Natural killer cell (primary cell): ENCODE results near the gene MMD2. TPM values are rescaled to one million over a fixed set of nuclear protein-coding genes. Genes with fewer than 3 reads are reported as not detected.
A peak's percentile ranks its signal among the peaks of the same experiment; 100 is the strongest.
"Not testable (repeated sequence)": the region's sequence is repeated elsewhere in the genome, so short reads cannot be mapped to it uniquely, and the experiment has no call there.

Source experiments
- ATAC-seq, 3 donors: fragments of 150-1000 bp in 2 of 3; fragments of 200-7000 bp in 1 of 3; cut with Tn5 transposase; 1 replicate in 1 of 3; 2 replicates in 2 of 3; pipeline ENCODE4 v1.10.0; 2021; ENCODE audit warnings: mild to moderate bottlenecking in 2 of 3, moderate library complexity in 2 of 3
- DNase-seq, 2 donors: peaks; one replicate each; pipeline versions ENCODE4 v3.0.0 to v3.0.0-alpha.2; 2013 to 2021; ENCODE audit warnings: mixed read lengths in 1 of 2
- H3K27ac ChIP-seq: one replicate; pipeline ENCODE4 v1.5.1; 2013; ENCODE audit warnings: mild to moderate bottlenecking, low read length
- H3K27me3 ChIP-seq: one replicate; pipeline ENCODE4 v1.6.1; 2013; ENCODE audit warnings: low read length; ENCODE audit not compliant: control insufficient read depth, insufficient read depth
- H3K36me3 ChIP-seq: one replicate; pipeline ENCODE4 v1.6.1; 2013; ENCODE audit warnings: low read length; ENCODE audit not compliant: control insufficient read depth, insufficient read depth
- H3K4me1 ChIP-seq: one replicate; pipeline ENCODE4 v1.6.1; 2013; ENCODE audit warnings: low read length; ENCODE audit not compliant: control insufficient read depth, insufficient read depth
- H3K4me3 ChIP-seq: one replicate; pipeline ENCODE4 v1.5.1; 2013; ENCODE audit warnings: low read length
- H3K9me3 ChIP-seq: one replicate; pipeline ENCODE4 v1.6.1; 2013; ENCODE audit warnings: low read length; ENCODE audit not compliant: control insufficient read depth, insufficient read depth
- H3K27ac Mint-ChIP-seq, 2 donors: one replicate each; pipeline ENCODE4 v1.8.0; 2022; ENCODE audit warnings: mild to moderate bottlenecking in 2 of 2, mixed read lengths in 2 of 2, moderate library complexity in 1 of 2
- H3K27me3 Mint-ChIP-seq, 2 donors: one replicate each; pipeline ENCODE4 v1.8.0; 2022; ENCODE audit warnings: low read depth in 2 of 2, mixed read lengths in 2 of 2
- H3K36me3 Mint-ChIP-seq: one replicate; pipeline ENCODE4 v1.8.0; 2022; ENCODE audit warnings: mixed read lengths
- H3K4me1 Mint-ChIP-seq, 2 donors: one replicate each; pipeline ENCODE4 v1.8.0; 2022; ENCODE audit warnings: mixed read lengths in 2 of 2
- H3K4me3 Mint-ChIP-seq: one replicate; pipeline ENCODE4 v1.8.0; 2022; ENCODE audit warnings: mild to moderate bottlenecking, moderate library complexity, mixed read lengths
- H3K9me3 Mint-ChIP-seq, 2 donors: one replicate each; pipeline ENCODE4 v1.8.0; 2022; ENCODE audit warnings: mixed read lengths in 2 of 2
- CTCF ChIP-seq: fragments of 200-600 bp; IDR thresholded peaks from one replicate; pipeline ENCODE4 v1.8.0; 2022; ENCODE audit warnings: antibody characterized with exemption
- WGBS: methylation state at CpG from one replicate; pipeline ENCODE4 v1.1.7; 2013; ENCODE audit warnings: missing lambda C conversion rate; ENCODE audit not compliant: insufficient coverage; 5-methylcytosine and 5-hydroxymethylcytosine counted together
- intact Hi-C: fragments of 100-400 bp; cut with micrococcal nuclease; formaldehyde crosslinking; loops from one replicate; pipeline ENCODE4 v1.14.2; 2022
- total RNA-seq, 4 donors: library from RNA; stranded (reverse); fragments of 120-200 nt in 1 of 4; gene quantifications; one replicate each; pipeline versions ENCODE4 v1.2.3 to v1.2.4, GENCODE V29; 2013 to 2022

MMD2 gene
- total RNA-seq, 3 donors from 2014 or later (not counting 1 experiment from before 2014, with no cell fraction given): not detected

GRCh38 chr7:4973728-4974198, 14.8 kb upstream of the MMD2 start:
- Histone ChIP-seq H3K36me3 (peaks cover 17% of the 10 kb centered on the region), H3K4me1 (peaks cover 16% of the 10 kb centered on the region), H3K27ac (peak overlapping the region; percentile 79), H3K4me3 (peak overlapping the region; percentile 68), H3K27me3 (no peaks in the 10 kb centered on the region), H3K9me3 (no peaks in the 10 kb centered on the region)
- Mint-ChIP-seq H3K4me3 (peak overlapping the region; percentile 99), H3K36me3 (no peaks in the 10 kb centered on the region), H3K27me3 (no peaks in the 10 kb centered on the region), H3K27ac (peak overlapping the region; percentile 92 to 99), H3K4me1 (peaks cover 18 to 24% of the 10 kb centered on the region in 2 donors), H3K9me3 (no peaks in the 10 kb centered on the region)
- DNase-seq (peak; percentile 93 to 97), ATAC-seq (peak; percentile 94 to 100 (median 97))
- WGBS: under 1% methylated on average over 38 of the region's 41 CpGs
- intact Hi-C loops: loop anchor here (1.0 kb wide), 1 partner anchor 112 kb away; no protein-coding TSS in a partner anchor
- peak; percentile 74 for TF ChIP-seq CTCF

GRCh38 chr7:4972446-4972845, 13.5 kb upstream of the MMD2 start:
- H3K4me3 ChIP-seq, intact Hi-C loops, H3K27me3 ChIP-seq, H3K4me3 Mint-ChIP-seq, H3K36me3 ChIP-seq, H3K27me3 Mint-ChIP-seq, DNase-seq, H3K27ac ChIP-seq, ATAC-seq, H3K36me3 Mint-ChIP-seq, H3K9me3 Mint-ChIP-seq, H3K27ac Mint-ChIP-seq, H3K9me3 ChIP-seq: not testable (repeated sequence)
- WGBS: 86% methylated on average over 9 of the region's 10 CpGs
- H3K4me1 Mint-ChIP-seq: peaks cover 17 to 18% of the 10 kb centered on the region in 2 donors
- peaks cover 16% of the 10 kb centered on the region for H3K4me1 ChIP-seq

GRCh38 chr7:4965295-4966022, 6.5 kb upstream of the MMD2 start:
- no peak overlapping the region for H3K4me3 Mint-ChIP-seq
- no peak for TF ChIP-seq CTCF
- H3K27me3 Mint-ChIP-seq: peaks cover 9 to 14% of the 10 kb centered on the region in 2 donors
- no peak overlapping the region for H3K4me3 ChIP-seq
- H3K36me3 ChIP-seq: no peaks in the 10 kb centered on the region
- H3K27ac Mint-ChIP-seq: no peak overlapping the region
- no peaks in the 10 kb centered on the region for H3K4me1 Mint-ChIP-seq
- no peaks in the 10 kb centered on the region for H3K36me3 Mint-ChIP-seq
- no peaks in the 10 kb centered on the region for H3K27me3 ChIP-seq
- intact Hi-C loops: no loop called here
- DNase-seq (no peak), ATAC-seq (no peak)
- no peaks in the 10 kb centered on the region for H3K9me3 Mint-ChIP-seq
- H3K9me3 ChIP-seq: no peaks in the 10 kb centered on the region
- no peaks in the 10 kb centered on the region for H3K4me1 ChIP-seq
- no peak overlapping the region for H3K27ac ChIP-seq
- WGBS: 88% methylated on average over 11 of the region's 11 CpGs

GRCh38 chr7:4964506-4964905, 5.5 kb upstream of the MMD2 start:
- Histone ChIP-seq H3K4me1 (no peaks in the 10 kb centered on the region), H3K27ac (no peak overlapping the region), H3K36me3 (no peaks in the 10 kb centered on the region), H3K27me3 (no peaks in the 10 kb centered on the region), H3K9me3 (no peaks in the 10 kb centered on the region), H3K4me3 (no peak overlapping the region)
- DNase-seq (no peak), ATAC-seq (no peak)
- WGBS: 75% methylated on average over 11 of the region's 11 CpGs
- Mint-ChIP-seq H3K9me3 (no peaks in the 10 kb centered on the region), H3K4me3 (no peak overlapping the region), H3K27me3 (peaks cover 9 to 16% of the 10 kb centered on the region in 2 donors), H3K27ac (no peak overlapping the region), H3K4me1 (no peaks in the 10 kb centered on the region), H3K36me3 (no peaks in the 10 kb centered on the region)
- intact Hi-C loops: no loop called here
- TF ChIP-seq CTCF: no peak
